MG63 (cell line): ENCODE results near the gene CENPB. TPM values are rescaled to one million over a fixed set of nuclear protein-coding genes. Genes with fewer than 3 reads are reported as not detected.
A peak's percentile ranks its signal among the peaks of the same experiment; 100 is the strongest.

Experiments used
- DNase-seq: peaks from one replicate; pipeline ENCODE4 v3.0.0-alpha.2; 2020
- H3K27me3 ChIP-seq: fragments of 250-450 bp; sonication (Bioruptor Pico); 2 replicates; pipeline ENCODE4 v1.5.1; 2020; ENCODE audit warnings: mild to moderate bottlenecking, moderate library complexity
- H3K36me3 ChIP-seq: fragments of 250-450 bp; sonication (Bioruptor Pico); 2 replicates; pipeline ENCODE4 v1.5.1; 2020; ENCODE audit warnings: mild to moderate bottlenecking, moderate library complexity
- H3K4me3 ChIP-seq: fragments of 250-450 bp; sonication (Bioruptor Pico); 2 replicates; pipeline ENCODE4 v1.5.1; 2020; ENCODE audit warnings: mild to moderate bottlenecking, moderate library complexity
- H3K9me3 ChIP-seq: fragments of 250-450 bp; sonication (Bioruptor Pico); 2 replicates; pipeline ENCODE4 v1.5.1; 2020; ENCODE audit warnings: mild to moderate bottlenecking, moderate library complexity
- total RNA-seq: library from RNA; depleted of rRNA; stranded (reverse); fragments of >200 nt; shearing (Covaris generic); gene quantifications from 2 replicates; pipeline ENCODE4 v1.2.3, GENCODE V29; 2014; ENCODE audit warnings: low replicate concordance

The CENPB gene
- total RNA-seq, 1 experiment from 2014 or later, result 81.5 TPM

- H3K9me3 ChIP-seq, result no peaks in the 10 kb centered on the region
- no peaks in the 10 kb centered on the region for H3K27me3 ChIP-seq
- no peaks in the 10 kb centered on the region for H3K36me3 ChIP-seq
- H3K4me3 ChIP-seq, result no peak overlapping the region
- no peak for DNase-seq
Observed at GRCh38 chr20:3814928-3815495, 28.5 kb upstream of the CENPB start.

GRCh38 chr20:3813848-3814581 is 27.5 kb upstream of the CENPB start:
- H3K36me3 ChIP-seq, result no peaks in the 10 kb centered on the region
- H3K4me3 ChIP-seq, result no peak overlapping the region
- no peak for DNase-seq
- no peaks in the 10 kb centered on the region for H3K9me3 ChIP-seq
- H3K27me3 ChIP-seq, result no peaks in the 10 kb centered on the region

GRCh38 chr20:3812975-3813847 is 26.7 kb upstream of the CENPB start:
- no peak for DNase-seq
- Histone ChIP-seq H3K27me3 (no peaks in the 10 kb centered on the region), H3K4me3 (no peak overlapping the region), H3K36me3 (no peaks in the 10 kb centered on the region), H3K9me3 (no peaks in the 10 kb centered on the region)

GRCh38 chr20:3812259-3812681 is 25.7 kb upstream of the CENPB start:
- Histone ChIP-seq H3K9me3 (no peaks in the 10 kb centered on the region), H3K4me3 (no peak overlapping the region), H3K27me3 (no peaks in the 10 kb centered on the region), H3K36me3 (no peaks in the 10 kb centered on the region)
- DNase-seq, result no peak

GRCh38 chr20:3811467-3812258 is 25.1 kb upstream of the CENPB start:
- Histone ChIP-seq H3K36me3 (no peaks in the 10 kb centered on the region), H3K4me3 (peak overlapping the region; percentile 36), H3K27me3 (no peaks in the 10 kb centered on the region), H3K9me3 (no peaks in the 10 kb centered on the region)
- peak; percentile 97 for DNase-seq

GRCh38 chr20:3808544-3808943 is 22.0 kb upstream of the CENPB start:
- no peaks in the 10 kb centered on the region for H3K9me3 ChIP-seq
- peaks cover 21% of the 10 kb centered on the region for H3K36me3 ChIP-seq
- H3K27me3 ChIP-seq, result no peaks in the 10 kb centered on the region
- H3K4me3 ChIP-seq, result 0 out of 2 replicates have a peak overlapping the region, but pooled peaks have one; percentile 1
- DNase-seq, result no peak

GRCh38 chr20:3804781-3805180 is 18.2 kb upstream of the CENPB start:
- Histone ChIP-seq H3K27me3 (no peaks in the 10 kb centered on the region), H3K9me3 (no peaks in the 10 kb centered on the region), H3K4me3 (no peak overlapping the region), H3K36me3 (peaks cover 41% of the 10 kb centered on the region)
- DNase-seq, result no peak

GRCh38 chr20:3804254-3804751 is 17.8 kb upstream of the CENPB start:
- Histone ChIP-seq H3K27me3 (no peaks in the 10 kb centered on the region), H3K4me3 (no peak overlapping the region), H3K9me3 (no peaks in the 10 kb centered on the region), H3K36me3 (peaks cover 41% of the 10 kb centered on the region)
- no peak for DNase-seq

GRCh38 chr20:3803854-3804253 is 17.3 kb upstream of the CENPB start:
- H3K36me3 ChIP-seq, result peaks cover 46% of the 10 kb centered on the region
- DNase-seq, result no peak
- no peaks in the 10 kb centered on the region for H3K9me3 ChIP-seq
- H3K27me3 ChIP-seq, result no peaks in the 10 kb centered on the region
- no peak overlapping the region for H3K4me3 ChIP-seq

GRCh38 chr20:3803289-3803688 is 16.7 kb upstream of the CENPB start:
- DNase-seq, result no peak
- Histone ChIP-seq H3K9me3 (no peaks in the 10 kb centered on the region), H3K4me3 (no peak overlapping the region), H3K27me3 (no peaks in the 10 kb centered on the region), H3K36me3 (peaks cover 51% of the 10 kb centered on the region)

GRCh38 chr20:3802524-3803239 is 16.1 kb upstream of the CENPB start:
- peaks cover 53% of the 10 kb centered on the region for H3K36me3 ChIP-seq

GRCh38 chr20:3801846-3802245 is 15.3 kb upstream of the CENPB start:
- Histone ChIP-seq H3K4me3 (no peak overlapping the region), H3K9me3 (no peaks in the 10 kb centered on the region), H3K27me3 (no peaks in the 10 kb centered on the region), H3K36me3 (peaks cover 56% of the 10 kb centered on the region)
- no peak for DNase-seq

More at GRCh38 chr20:3802524-3803239, 16.1 kb upstream of the CENPB start:
- no peak for DNase-seq
- H3K27me3 ChIP-seq, result no peaks in the 10 kb centered on the region
- no peak overlapping the region for H3K4me3 ChIP-seq
- H3K9me3 ChIP-seq, result no peaks in the 10 kb centered on the region

GRCh38 chr20:3801299-3801698 is 14.8 kb upstream of the CENPB start:
- DNase-seq, result no peak
- H3K4me3 ChIP-seq, result no peak overlapping the region
- no peaks in the 10 kb centered on the region for H3K9me3 ChIP-seq
- H3K27me3 ChIP-seq, result no peaks in the 10 kb centered on the region
- peaks cover 54% of the 10 kb centered on the region for H3K36me3 ChIP-seq

GRCh38 chr20:3800878-3801260 is 14.3 kb upstream of the CENPB start:
- Histone ChIP-seq H3K4me3 (no peak overlapping the region), H3K27me3 (no peaks in the 10 kb centered on the region), H3K9me3 (no peaks in the 10 kb centered on the region), H3K36me3 (peaks cover 50% of the 10 kb centered on the region)
- no peak for DNase-seq

GRCh38 chr20:3800256-3800877 is 13.8 kb upstream of the CENPB start:
- peaks cover 45% of the 10 kb centered on the region for H3K36me3 ChIP-seq
- no peak for DNase-seq
- no peaks in the 10 kb centered on the region for H3K9me3 ChIP-seq
- H3K27me3 ChIP-seq, result no peaks in the 10 kb centered on the region
- H3K4me3 ChIP-seq, result no peak overlapping the region

- no peak for DNase-seq
- H3K4me3 ChIP-seq, result no peak overlapping the region
- peaks cover 38% of the 10 kb centered on the region for H3K36me3 ChIP-seq
Observed at GRCh38 chr20:3798908-3799248, 12.3 kb upstream of the CENPB start.

More at GRCh38 chr20:3798908-3799248, 12.3 kb upstream of the CENPB start:
- H3K9me3 ChIP-seq, result no peaks in the 10 kb centered on the region
- H3K27me3 ChIP-seq, result no peaks in the 10 kb centered on the region
